Psoas muscle (tissue), 8 donors: ENCODE data around the gene HES7. TPM values are rescaled to one million over a fixed set of nuclear protein-coding genes. Genes with fewer than 3 reads are reported as not detected.
A peak's percentile ranks its signal among the peaks of the same experiment; 100 is the strongest.
"Not testable (repeated sequence)": the region's sequence is repeated elsewhere in the genome, so short reads cannot be mapped to it uniquely, and the experiment has no call there.

Source experiments
- ATAC-seq, 4 donors: fragments of 200-7000 bp; cut with Tn5 transposase; one replicate each; pipeline ENCODE4 v1.9.1; 2020; ENCODE audit warnings: moderate library complexity in 3 of 4, mild to moderate bottlenecking in 2 of 4
- DNase-seq, 2 donors: peaks; one replicate each; pipeline ENCODE4 v3.0.0-alpha.2; 2020
- H3K27ac ChIP-seq: fragments of 200-600 bp; one replicate; pipeline ENCODE4 v1.8.0; 2022
- H3K27me3 ChIP-seq, 3 donors: fragments of 200-600 bp in 1 of 3; one replicate each; pipeline versions ENCODE4 v1.6.1 to v1.8.0; 2013 to 2022; ENCODE audit warnings: low read length in 2 of 3, mild to moderate bottlenecking in 2 of 3, moderate library complexity in 1 of 3; ENCODE audit not compliant: insufficient read depth in 3 of 3
- H3K36me3 ChIP-seq, 2 donors: fragments of 200-600 bp in 1 of 2; one replicate each; pipeline versions ENCODE4 v1.6.1 to v1.8.0; 2013 to 2022; ENCODE audit warnings: low read depth in 1 of 2, mild to moderate bottlenecking in 1 of 2, moderate library complexity in 1 of 2; ENCODE audit not compliant: insufficient read depth in 1 of 2
- H3K4me1 ChIP-seq: fragments of 200-600 bp; one replicate; pipeline ENCODE4 v1.8.0; 2022
- H3K4me3 ChIP-seq: fragments of 200-600 bp; one replicate; pipeline ENCODE4 v1.8.0; 2022; ENCODE audit warnings: mild to moderate bottlenecking
- H3K9me3 ChIP-seq: fragments of 200-600 bp; one replicate; pipeline ENCODE4 v1.8.0; 2022
- CTCF ChIP-seq: fragments of 200-600 bp; IDR thresholded peaks from one replicate; pipeline ENCODE4 v1.8.0; 2022; ENCODE audit warnings: antibody characterized with exemption
- WGBS, 3 donors: extraction: QIAGEN DNeasy Blood & Tissue Kit; methylation state at CpG; one replicate each; pipeline versions ENCODE4 v1.1.6 to v1.1.7; 2013; 5-methylcytosine and 5-hydroxymethylcytosine counted together
- intact Hi-C, 2 donors: fragments of 100-400 bp; cut with DNase I; formaldehyde crosslinking; loops; one replicate each; pipeline versions ENCODE4 v1.11.0 to v1.14.2; 2022
- polyA plus RNA-seq, 3 donors: library from polyadenylated mRNA; stranded (reverse); fragments of 200-250 nt; gene quantifications; one replicate each; pipeline ENCODE4 v1.2.3, GENCODE V29; 2013
- total RNA-seq, 4 donors: library from RNA; stranded (reverse); fragmentation: NEBNext Ultra II Directional in 2 of 4; extraction: Animal tissue kit (Norgen Biotek cat#: 25700) in 2 of 4; gene quantifications; one replicate each; pipeline versions ENCODE4 v1.2.1 to v1.2.4, GENCODE V29; 2021 to 2023
- donor health status: healthy with polysubstance abuse.
- donor health status: DM: no; HTN: no; CAD: no; lungs with moderate emphysema.
- donor health status: Bipolar disorder and iron deficiency.
- donor health status: healthy.
- donor health status: DM: yes; HTN: yes; CAD: no.
- donor health status: DM: no; HTN: no; CAD: no.
- donor health status: DM: no; HTN: no; CAD: no.
- donor health status: DM: yes; HTN: yes; CAD: no.

Gene HES7
- total and polyA plus RNA-seq, 7 donors: 0.10 to 0.30 TPM; not detected in 5

- no peaks in the 10 kb centered on the region for H3K36me3 ChIP-seq
- intact Hi-C loops: loop anchor here (2.0 to 10.0 kb wide), 3 partner anchors 48 to 184 kb away; partner anchors contain the start of gene SLC25A35 (in 1 of the 2)
- ATAC-seq (no peak), DNase-seq (no peak)
- no peaks in the 10 kb centered on the region for H3K9me3 ChIP-seq
- peaks cover 0 to 61% (median 9%) of the 10 kb centered on the region in 3 donors for H3K27me3 ChIP-seq
- TF ChIP-seq CTCF: no peak
- no peak overlapping the region for H3K4me3 ChIP-seq
- H3K4me1 ChIP-seq: no peaks in the 10 kb centered on the region
- 31 to 35% (median 31%) methylated on average over 10 of the region's 10 CpGs for WGBS, 3 donors
- no peak overlapping the region for H3K27ac ChIP-seq
Observed at GRCh38 chr17:8110456-8110804, 13.5 kb downstream of the HES7 start.

GRCh38 chr17:8109661-8110455, 14.0 kb downstream of the HES7 start:
- Histone ChIP-seq H3K4me3 (no peak overlapping the region), H3K27me3 (peaks cover 0 to 56% (median 7%) of the 10 kb centered on the region in 3 donors), H3K36me3 (no peaks in the 10 kb centered on the region), H3K4me1 (no peaks in the 10 kb centered on the region), H3K27ac (no peak overlapping the region), H3K9me3 (no peaks in the 10 kb centered on the region)
- ATAC-seq (peak; percentile 71 to 81 (median 78)), DNase-seq (peak; percentile 49 to 71)
- 10 to 13% (median 12%) methylated on average over 49 to 63 of the region's 63 CpGs for WGBS, 3 donors
- intact Hi-C loops: loop anchor here (2.0 to 10.0 kb wide), 3 partner anchors 48 to 185 kb away; partner anchors contain the start of gene SLC25A35 (in 1 of the 2)
- TF ChIP-seq CTCF: peak; percentile 69

GRCh38 chr17:8108972-8109660, 14.8 kb downstream of the HES7 start:
- H3K4me1 ChIP-seq: no peaks in the 10 kb centered on the region
- no peak for ATAC-seq
- WGBS, 3 donors: 78 to 82% (median 80%) methylated on average over 30 to 33 of the region's 33 CpGs
- no peaks in the 10 kb centered on the region for H3K9me3 ChIP-seq
- no peak overlapping the region for H3K27ac ChIP-seq
- H3K36me3 ChIP-seq: no peaks in the 10 kb centered on the region
- H3K27me3 ChIP-seq: peaks cover 0 to 50% (median 7%) of the 10 kb centered on the region in 3 donors
- H3K4me3 ChIP-seq: no peak overlapping the region
- intact Hi-C loops: no loop called here
- DNase-seq: no peak
- TF ChIP-seq CTCF: no peak

GRCh38 chr17:8106980-8107379, 16.9 kb downstream of the HES7 start:
- H3K27me3 ChIP-seq: peaks cover 0 to 34% (median 5%) of the 10 kb centered on the region in 3 donors
- H3K36me3 ChIP-seq, intact Hi-C loops, H3K27ac ChIP-seq, H3K4me3 ChIP-seq, DNase-seq, H3K4me1 ChIP-seq, H3K9me3 ChIP-seq, ATAC-seq: not testable (repeated sequence)
- 70 to 81% (median 81%) methylated on average over 4 of the region's 4 CpGs for WGBS, 3 donors

GRCh38 chr17:8105957-8106398, 17.9 kb downstream of the HES7 start:
- TF ChIP-seq CTCF: no peak
- H3K27me3 ChIP-seq: peaks cover 0 to 25% (median 5%) of the 10 kb centered on the region in 3 donors
- H3K4me3 ChIP-seq: no peak overlapping the region

More at GRCh38 chr17:8105957-8106398, 17.9 kb downstream of the HES7 start:
- intact Hi-C loops: no loop called here
- ATAC-seq (no peak), DNase-seq (no peak)
- H3K36me3 ChIP-seq: no peaks in the 10 kb centered on the region
- no peaks in the 10 kb centered on the region for H3K4me1 ChIP-seq
- 58 to 68% (median 64%) methylated on average over 5 of the region's 5 CpGs for WGBS, 3 donors
- H3K27ac ChIP-seq: no peak overlapping the region
- no peaks in the 10 kb centered on the region for H3K9me3 ChIP-seq
